Measurements from ENCODE around the gene ARHGAP9.
A peak's percentile ranks its signal among the peaks of the same experiment; 100 is the strongest.
"Not testable (repeated sequence)": the region's sequence is repeated elsewhere in the genome, so short reads cannot be mapped to it uniquely, and the experiment has no call there.

ARHGAP9 gene

DNA sequence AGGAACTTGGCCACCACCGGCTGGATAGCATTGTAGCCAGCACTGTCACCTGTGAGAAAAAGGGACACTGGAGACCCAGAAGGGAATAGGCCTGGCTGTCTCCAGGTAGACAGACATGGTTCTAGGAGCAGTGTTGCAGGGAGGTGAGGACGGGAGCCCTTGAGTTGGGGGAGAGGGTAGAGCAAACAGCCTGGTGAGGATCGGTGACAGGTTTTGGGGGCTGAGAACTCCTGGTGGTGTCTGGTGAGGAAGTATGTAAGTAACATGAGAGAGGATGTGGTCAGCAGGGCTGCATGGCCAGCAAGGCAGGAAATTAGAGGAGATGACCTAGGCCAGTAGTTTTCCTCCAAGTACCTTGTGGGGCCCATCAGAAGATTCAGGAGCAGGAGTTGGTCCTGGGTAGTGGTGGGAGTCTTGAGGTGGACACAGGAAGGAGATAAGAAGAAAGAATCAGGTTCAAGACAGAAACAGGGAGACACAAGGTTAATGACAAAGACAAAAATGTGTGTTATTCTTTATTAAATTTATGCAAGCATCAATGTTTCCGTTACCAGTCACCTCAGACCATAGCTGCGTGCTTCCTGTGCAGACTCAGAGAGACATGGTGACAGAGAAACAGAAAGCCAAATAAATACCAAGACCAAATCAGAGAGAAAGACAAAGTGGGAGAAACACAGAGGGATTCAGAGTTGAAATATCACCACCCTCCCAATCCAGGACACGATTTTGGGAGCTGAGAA lies at the start of gene ARHGAP9:
ARHGAP9 (minus strand) TSS at position 491 of the 740 bp plus-strand sequence; CDS start at position 31, 460 bp downstream.
- DNase-seq = no peak

DNA sequence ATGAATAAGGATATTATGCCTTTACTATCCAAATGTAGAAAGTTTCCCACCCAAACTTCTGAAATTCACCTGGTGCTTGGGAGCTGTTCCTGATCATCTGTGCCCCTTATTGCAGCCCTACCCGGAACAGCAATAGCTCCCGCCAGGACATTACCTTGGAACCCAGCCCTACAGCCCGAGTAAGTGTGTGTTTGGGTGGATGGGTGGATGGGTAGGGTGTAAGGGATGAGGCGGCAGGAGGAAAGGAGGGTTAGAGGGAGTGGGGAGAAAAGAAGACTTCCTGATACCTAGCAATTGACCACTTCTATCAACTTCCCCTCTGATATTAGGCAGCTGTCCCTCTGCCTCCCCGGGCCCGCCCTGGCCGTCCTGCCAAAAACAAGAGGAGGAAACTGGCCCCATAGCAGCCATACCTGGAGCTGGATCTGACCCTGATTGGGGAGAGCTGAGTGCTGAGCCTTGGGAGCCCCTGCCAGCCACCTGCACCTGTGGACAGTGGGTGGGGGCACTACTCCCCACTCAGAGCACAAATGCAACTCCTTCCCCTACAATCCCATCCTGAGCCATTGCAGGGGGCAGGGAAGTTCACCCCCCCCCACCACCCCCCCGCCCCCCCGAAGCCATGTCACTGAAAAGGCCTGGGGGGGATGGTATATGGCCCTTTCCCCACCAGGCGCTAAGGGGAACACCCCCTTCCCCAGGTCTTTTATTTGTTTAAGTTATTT lies 49.3 kb upstream of the ARHGAP9 start:
- no peak for DNase-seq

DNA sequence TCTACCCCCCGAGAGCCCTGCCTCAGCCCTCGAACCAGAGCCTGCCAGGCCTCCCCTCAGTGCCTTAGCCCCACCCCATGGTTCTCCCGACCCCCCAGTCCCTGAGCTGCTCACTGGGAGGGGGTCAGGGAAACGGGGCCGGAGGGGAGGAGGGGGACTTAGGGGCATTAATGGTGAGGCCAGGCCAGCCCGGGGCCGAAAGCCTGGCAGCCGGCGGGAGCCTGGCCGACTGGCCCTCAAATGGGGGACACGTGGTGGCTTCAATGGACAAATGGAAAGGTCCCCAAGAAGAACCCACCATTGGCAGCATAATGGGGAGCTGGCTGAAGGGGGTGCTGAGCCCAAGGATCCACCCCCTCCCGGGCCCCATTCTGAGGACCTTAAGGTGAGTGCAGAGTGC lies 48.5 kb upstream of the ARHGAP9 start:
- no peak for DNase-seq

DNA sequence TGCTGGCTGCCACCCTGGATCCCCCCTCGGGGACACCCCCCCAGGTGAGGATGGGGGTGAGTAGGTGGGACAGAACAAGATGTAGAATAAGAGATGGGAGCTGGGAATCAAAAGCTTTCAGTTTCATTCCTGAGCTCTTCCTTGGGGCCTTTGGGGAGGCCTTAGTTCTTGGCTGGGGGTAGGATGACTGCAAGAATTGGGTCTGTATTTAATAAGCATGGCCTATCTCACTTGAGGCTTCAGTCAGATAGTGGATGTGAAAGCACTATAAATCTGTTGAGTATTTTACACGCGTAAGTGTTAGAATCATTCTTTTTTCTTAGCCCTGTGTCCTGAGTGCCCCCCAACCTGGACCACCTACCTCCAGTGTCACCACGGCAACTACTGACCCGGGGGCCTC lies 47.5 kb upstream of the ARHGAP9 start:
- DNase-seq = no peak

DNA sequence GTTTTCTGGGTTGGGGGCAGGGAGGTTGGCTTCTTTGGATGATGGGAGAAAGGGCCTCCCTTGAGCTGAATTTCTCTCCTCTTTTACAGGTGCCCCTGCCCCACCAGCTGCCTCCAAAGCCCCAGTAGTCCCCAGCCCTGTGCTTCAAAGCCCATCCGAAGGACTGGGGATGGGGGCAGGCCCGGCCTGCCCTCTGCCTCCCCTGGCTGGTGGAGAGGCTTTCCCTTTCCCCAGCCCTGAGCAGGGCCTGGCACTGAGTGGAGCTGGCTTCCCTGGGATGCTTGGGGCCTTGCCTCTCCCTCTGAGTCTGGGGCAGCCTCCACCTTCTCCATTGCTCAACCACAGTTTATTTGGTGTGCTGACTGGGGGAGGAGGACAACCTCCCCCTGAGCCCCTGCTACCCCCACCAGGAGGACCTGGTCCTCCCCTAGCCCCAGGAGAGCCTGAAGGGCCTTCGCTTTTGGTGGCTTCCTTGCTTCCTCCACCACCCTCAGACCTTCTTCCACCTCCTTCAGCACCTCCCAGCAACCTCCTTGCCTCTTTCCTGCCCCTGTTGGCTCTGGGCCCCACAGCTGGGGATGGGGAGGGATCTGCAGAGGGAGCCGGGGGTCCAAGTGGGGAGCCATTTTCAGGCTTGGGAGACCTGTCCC lies 46.9 kb upstream of the ARHGAP9 start:
- no peak for DNase-seq

DNA sequence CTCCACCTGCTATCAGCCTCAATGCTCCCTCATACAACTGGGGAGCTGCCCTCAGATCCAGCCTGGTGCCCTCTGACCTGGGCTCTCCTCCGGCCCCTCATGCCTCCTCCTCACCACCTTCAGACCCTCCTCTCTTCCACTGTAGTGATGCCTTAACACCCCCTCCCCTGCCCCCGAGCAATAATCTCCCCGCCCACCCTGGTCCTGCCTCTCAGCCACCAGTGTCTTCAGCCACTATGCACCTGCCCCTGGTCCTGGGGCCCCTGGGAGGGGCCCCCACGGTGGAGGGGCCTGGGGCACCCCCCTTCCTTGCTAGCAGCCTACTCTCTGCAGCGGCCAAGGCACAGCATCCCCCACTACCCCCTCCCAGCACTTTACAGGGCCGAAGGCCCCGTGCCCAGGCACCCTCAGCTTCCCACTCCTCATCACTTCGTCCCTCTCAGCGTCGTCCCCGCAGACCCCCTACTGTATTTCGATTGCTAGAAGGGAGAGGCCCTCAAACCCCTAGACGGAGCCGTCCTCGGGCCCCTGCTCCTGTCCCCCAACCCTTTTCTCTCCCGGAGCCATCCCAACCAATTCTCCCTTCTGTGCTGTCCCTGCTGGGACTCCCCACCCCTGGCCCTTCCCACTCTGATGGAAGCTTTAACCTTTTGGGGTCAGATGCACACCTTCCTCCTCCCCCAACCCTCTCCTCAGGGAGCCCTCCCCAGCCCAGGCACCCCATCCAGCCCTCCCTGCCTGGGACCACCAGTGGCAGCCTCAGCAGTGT lies 46.1 kb upstream of the ARHGAP9 start:
- no peak for DNase-seq

DNA sequence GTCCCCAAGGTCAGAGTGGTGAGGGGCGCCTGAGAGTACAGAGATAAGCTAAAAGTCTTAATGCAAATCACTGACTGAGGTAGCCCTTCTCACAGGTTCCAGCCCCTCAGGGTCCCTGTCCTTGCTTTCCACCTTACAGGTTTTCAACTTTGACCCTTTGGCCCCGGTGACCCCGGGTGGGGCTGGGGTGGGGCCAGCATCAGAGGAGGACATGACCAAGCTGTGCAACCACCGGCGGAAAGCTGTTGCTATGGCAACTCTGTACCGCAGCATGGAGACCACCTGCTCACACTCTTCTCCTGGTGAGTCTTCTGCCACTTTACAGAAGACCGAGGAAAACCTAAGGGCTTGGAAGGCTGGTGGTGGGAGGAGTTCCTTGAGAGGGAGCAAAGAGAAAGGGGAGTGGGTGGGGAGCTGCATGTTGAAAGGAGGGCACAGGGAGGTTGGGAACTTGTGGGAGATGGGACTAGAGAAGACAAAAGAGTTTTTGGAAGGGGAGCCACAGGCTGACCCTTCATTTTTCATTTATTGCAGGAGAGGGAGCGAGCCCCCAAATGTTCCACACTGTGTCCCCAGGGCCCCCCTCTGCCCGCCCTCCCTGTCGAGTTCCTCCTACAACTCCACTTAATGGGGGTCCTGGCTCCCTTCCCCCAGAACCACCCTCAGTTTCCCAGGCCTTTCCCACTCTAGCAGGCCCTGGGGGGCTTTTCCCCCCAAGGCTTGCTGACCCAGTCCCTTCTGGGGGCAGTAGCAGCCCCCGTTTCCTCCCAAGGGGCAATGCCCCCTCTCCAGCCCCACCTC lies 45.3 kb upstream of the ARHGAP9 start:
- no peak for DNase-seq

DNA sequence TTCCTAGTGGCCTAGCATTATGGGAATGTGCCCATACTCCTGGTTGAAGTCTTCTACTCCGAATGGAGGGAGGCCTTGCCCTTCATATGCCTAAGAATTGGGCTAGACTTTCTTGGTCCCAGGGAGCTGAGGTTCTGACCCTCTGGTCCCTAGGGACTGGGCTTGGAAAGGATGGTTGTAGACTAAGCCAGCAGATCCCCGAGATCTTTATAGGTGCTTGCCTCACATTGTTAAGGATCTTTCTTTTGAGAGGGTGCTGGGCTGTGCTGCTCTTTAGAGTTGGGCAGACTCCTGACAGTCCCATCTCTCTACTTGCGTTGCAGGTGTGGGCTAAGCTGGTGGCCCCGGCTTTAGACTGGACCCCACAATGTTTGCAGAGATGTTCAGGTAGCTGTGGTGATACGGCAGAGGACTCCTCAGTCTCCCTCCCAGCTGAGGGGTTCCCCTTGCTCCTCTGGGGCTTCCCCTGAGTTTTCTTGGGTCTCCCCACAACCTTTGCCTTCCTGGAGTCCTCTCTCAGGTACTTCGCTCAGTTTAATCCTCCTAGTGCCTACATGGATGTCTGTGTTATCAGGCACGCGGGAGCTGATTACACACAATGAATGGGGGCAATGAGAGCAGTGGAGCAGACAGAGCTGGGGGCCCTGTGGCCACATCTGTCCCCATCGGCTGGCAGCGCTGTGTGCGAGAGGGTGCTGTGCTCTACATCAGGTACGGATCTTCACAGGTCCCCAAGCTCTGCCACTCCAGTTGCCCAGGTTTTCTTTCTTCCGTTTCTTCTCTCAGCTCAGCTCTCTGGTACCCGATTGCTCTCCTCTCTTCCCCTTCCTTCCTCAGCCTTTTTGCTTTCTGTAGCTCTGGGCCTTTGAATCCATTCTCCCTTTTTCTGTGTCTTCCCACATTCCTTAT lies 44.3 kb upstream of the ARHGAP9 start:
- no peak for DNase-seq

DNA sequence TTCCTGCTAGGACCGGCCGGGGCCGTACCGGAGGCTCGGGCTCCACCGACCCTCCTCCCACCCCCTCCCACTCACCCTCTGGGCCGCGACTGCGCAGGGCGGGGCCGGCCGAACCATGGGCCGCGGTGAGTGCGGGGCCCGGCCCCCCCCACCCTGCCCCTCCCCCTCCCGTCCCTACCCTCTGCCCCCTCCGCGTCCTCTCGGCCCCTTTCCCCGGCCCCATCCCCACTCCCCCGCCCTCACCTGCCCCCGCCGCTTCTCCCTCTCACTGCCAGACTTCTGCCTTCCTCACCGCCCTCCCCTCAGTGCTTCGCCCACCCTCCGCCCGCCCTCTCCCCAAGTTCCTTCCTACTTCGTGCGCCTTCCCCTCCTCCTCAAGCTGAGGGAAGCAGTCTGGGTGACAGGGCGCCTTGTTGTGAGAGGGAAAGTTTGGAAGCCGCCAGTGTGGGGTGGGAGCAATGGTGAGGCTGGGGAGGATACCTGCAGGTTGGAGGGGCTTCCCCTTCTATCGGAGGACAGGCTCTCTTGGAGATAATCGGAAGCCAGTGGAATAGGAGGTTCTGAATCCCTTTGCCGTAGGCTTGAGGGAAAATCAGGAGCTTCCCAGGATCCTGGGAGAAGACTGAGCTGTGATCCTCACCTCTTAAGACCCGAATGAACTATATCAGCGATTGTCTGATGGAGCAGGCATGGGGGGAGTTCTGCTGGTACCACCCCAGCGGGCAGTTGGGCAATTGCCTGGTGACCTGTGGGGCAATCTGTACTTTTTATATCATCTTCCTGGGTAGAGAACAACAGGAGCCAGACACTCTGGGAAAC lies 43.4 kb upstream of the ARHGAP9 start:
- DNase-seq = peak; percentile 30

DNA sequence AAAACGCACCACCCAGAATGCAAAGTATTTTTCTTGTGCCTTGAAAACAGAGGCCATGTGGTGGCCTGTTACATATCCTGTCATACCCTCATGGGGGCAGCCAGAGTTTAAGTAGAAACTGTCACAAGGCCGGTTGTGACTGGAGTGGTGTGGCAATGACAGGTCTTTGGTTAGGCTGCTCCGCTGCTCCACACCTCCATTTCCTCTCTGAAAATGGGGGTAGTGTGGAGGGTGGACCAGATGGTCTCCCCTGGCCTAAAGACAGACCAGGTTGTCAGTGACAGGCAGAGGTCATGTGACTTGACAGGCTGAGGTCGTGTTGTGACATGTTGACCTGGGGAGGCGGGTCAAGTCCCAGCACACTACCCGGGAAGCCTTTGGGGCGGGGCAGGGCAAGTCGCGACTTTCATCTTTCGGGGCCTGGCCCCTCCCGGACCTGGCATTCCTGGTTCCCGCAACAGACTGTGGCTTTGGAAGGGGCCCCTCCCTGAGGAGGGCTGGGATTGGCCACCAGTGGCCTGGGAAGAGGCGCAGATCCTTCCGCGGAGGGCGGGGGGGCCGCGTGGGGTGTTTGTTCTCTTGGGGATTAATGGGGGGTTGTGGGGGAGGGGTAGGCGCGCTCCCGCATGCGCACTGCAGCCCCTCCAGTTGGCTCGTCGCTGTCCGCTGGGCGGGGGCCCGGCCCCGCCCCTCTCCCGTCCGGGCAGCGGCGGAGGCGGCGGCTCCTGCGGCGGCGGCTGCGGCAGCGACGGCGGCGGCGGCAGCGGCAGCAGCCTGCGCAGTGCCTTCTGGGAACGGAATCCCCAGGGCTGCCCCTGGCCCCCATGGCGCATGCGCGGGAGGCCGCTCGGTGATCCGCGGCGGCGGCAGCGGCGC lies 42.6 kb upstream of the ARHGAP9 start, which contains the start of gene MBD6:
MBD6 (plus strand) TSS at position 814 of the 876 bp plus-strand sequence. CDS start 1,480 bp downstream, outside the sequence.
- peak; percentile 58 for DNase-seq

DNA sequence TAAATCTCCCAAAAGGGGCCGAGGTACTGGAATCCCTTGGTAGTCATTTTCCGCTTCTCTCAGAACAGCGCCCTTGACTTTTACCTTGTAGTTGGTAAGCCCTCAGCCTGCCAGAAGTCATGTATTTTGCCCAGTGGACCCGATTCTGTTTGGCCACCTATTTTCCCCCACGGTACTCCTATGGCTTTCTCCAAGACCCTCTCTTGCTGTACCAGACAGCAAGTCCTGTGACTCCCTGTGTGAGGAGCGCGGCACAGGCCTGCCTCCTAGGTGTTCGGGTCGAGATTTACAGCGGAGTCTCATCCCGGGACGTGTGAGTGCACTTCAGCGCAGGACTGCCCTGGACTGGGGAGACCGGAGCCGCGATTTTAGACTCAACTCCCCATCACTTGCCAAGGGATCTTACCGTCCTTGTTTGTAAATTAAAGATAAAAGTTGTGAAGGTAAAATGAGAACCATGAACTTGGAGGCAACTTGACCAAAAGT lies 41.9 kb upstream of the ARHGAP9 start:
- no peak for DNase-seq

DNA sequence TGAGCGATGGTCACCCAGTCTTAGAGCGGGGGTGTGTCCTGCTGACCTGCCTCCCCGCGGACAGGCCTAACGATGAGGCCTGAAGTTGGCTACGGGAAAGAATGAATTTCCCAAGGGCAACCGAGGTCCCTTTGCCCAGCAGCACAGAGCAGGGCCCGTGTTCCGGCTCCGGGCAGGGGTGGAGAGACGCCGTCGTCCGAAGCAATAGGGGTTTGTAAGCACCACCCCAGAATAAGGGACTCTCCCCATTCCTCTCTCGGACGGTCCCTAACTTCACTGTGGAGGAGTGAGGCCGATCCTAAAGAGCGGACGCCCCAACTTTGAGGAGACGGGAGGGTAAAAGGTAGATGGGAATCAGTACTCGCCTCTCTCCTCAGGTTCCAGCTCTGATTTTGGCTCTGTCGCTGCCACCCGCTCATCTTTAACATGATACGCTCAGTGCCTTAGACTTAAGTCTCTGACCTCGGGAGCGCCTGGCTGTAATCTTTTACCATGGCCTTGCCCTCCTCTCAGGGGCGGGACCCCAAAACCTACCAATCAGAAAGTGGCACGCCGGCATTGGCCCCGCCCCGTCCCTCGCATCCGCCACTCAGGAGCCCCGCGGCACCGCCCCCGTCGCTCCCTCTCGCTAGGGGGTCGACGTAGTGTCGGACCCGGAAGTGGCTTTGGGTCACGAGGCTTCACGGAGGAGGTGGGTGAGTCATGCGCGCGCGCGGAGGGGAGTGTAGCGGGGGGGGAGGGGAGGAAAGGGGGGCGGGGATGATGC lies 40.6 kb upstream of the ARHGAP9 start, which contains the start of gene DDIT3:
DDIT3 (minus strand) TSS at position 462 of the 766 bp plus-strand sequence. CDS start 3,108 bp downstream, outside the sequence.
- DNase-seq = peak; percentile 99

DNA sequence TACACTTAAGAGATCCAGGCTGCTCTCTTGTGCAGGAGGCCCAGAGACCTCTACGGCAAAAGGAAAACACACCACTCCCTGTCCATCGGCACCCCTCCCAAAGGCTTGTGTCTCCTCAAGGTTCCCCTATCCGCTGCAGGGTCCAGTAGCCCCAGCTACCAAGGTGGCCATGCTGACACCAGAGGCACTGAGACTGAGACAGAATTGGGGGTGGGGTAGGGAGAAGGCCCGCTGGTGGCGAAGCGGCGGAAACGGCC lies 40.1 kb upstream of the ARHGAP9 start:
- no peak for DNase-seq

DNA sequence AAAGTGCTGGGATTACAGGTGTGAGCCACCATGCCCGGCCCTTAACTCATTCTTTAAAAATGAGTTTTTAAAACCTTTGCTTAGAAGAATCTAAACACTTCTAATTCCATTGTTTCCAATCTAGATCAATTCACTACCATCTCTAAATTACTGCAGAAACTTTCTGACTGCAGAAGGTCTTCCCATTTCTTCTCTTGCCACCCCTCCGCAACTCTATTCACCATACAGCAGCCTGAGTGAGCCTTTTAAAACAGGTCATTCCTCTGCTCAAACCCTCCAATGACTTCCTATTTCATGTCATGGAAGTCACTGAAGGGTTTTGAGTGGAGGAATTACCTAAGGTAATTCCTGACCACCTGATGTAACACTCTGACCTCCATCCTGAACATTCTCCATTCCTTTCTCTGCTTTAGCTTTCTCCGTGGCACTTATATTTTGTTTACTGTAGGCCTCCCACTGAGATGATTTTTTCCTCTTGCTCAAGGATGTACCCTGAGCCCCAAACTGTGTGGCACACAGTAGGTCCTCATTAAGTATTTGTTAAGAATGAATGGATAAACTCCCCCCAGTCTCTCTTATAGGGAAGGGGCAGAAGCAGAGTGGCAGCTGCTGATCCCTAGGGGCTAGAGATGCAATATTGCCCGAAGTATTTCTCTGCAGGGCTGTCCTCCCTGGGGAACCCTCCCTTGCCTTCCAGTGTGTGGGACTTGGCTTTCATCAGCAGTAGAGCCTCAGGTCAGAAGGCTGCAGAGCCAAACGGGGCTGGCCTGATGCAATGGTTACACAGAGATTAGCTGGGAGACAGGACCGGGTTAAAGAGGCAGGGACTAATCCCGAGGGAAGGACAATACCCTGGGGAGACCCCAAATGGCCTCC lies 39.5 kb upstream of the ARHGAP9 start:
- DNase-seq = no peak

DNA sequence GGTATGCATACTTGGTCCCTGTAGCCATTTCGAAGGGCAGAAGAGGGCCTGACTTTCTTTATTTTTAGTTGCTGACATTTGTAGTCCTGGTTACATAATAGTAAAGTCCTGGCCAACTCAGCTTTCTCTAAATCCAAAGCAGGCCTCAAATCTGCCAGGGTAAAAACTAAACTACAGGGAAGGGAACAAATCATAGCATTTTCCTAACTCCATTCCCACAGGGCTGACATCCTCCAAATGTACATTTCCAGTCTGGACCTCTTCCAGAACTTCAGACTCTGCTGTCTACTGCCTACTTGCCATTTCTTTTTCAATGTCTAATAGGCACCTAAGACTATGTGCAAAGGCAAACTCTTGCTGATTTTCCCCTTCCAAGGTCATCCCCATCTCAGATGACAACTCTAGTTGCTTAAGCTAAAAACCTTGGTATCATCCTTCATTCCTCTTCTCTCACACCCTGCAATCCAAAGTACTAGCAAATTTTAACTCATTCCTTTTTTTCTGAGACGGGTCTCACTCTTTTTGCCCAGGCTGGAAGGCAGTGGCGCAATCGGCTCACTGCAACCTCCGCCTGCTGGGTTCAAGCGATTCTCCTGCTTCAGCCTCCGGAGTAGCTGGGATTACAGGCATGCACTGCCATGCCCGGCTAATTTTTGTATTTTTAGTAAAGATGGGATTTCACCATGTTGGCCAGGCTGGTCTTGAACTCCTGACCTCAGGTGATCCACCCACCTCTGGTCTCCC lies 38.7 kb upstream of the ARHGAP9 start:
- DNase-seq = no peak

DNA sequence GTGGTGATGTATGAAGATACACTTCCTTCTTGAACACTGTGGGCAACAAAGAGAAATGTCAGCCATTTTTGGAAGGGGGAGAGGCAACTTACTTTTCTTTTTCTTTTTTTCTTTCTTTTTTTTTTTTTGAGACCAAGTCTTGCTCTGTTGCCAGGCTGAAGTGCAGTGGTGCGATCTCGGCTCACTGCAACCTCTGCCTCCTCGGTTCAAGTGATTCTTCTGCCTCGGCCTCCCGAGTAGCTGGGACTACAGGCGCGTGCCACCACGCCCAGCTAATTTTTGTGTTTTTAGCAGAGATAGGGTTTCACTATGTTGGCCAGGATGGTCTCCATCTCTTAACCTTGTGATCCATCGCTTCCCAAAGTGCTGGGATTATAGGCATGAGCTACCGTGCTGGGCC lies 38.1 kb upstream of the ARHGAP9 start:
- DNase-seq = not testable (repeated sequence)

All from amniotic stem cell (primary cell).